Esophagus muscularis mucosa (tissue), 4 donors: Measurements from ENCODE around the gene GPRIN2. TPM values are rescaled to one million over a fixed set of nuclear protein-coding genes. Genes with fewer than 3 reads are reported as not detected.

ENCODE experiments used
- DNase-seq: peaks from one replicate; pipeline ENCODE4 v3.0.0-alpha.2; 2017; ENCODE audit errors: extremely low spot score
- H3K27ac ChIP-seq, 4 donors: fragments of 200-600 bp; sonication (generic); replicated peaks in 1 of 4; 1 replicate in 3 of 4; 2 replicates in 1 of 4; pipeline ENCODE4 v1.5.1; 2016 to 2019; ENCODE audit warnings: mild to moderate bottlenecking in 1 of 4
- H3K27me3 ChIP-seq, 4 donors: fragments of 200-600 bp; sonication (generic); one replicate each; pipeline versions ENCODE4 v1.5.1 to v1.6.0; 2016 to 2019
- H3K36me3 ChIP-seq, 4 donors: fragments of 200-600 bp; sonication (generic); one replicate each; pipeline ENCODE4 v1.5.1; 2016 to 2019
- H3K4me1 ChIP-seq, 4 donors: fragments of 200-600 bp; sonication (generic); one replicate each; pipeline ENCODE4 v1.5.1; 2016 to 2019
- H3K4me3 ChIP-seq, 4 donors: fragments of 200-600 bp; sonication (generic); 1 replicate in 2 of 4; 2 replicates in 2 of 4; pipeline ENCODE4 v1.5.1; 2016 to 2019; ENCODE audit warnings: mild to moderate bottlenecking in 4 of 4, moderate library complexity in 1 of 4
- H3K9me3 ChIP-seq, 4 donors: fragments of 200-600 bp; sonication (generic); 1 replicate in 3 of 4; 2 replicates in 1 of 4; pipeline ENCODE4 v1.5.1; 2016 to 2019
- CTCF ChIP-seq, 3 experiments: fragments of 200-600 bp in 2 of 3; fragments of 450-650 bp in 1 of 3; sonication (generic) in 2 of 3; IDR thresholded peaks; one replicate each; pipeline ENCODE4 v1.5.1; 2017 to 2019; ENCODE audit warnings: antibody characterized with exemption in 3 of 3, mild to moderate bottlenecking in 2 of 3, moderate library complexity in 1 of 3
- EP300 ChIP-seq: sonication (generic); formaldehyde crosslinking; IDR thresholded peaks from one replicate; pipeline ENCODE4 v1.6.1; 2017; ENCODE audit warnings: antibody characterized with exemption
- POLR2A ChIP-seq: fragments of 450-650 bp; IDR thresholded peaks from one replicate; pipeline ENCODE4 v1.6.1; 2017; ENCODE audit warnings: antibody characterized with exemption, moderate library complexity, mild to moderate bottlenecking, low read depth
- POLR2AphosphoS5 ChIP-seq, 2 donors: sonication (generic); formaldehyde crosslinking; IDR thresholded peaks; one replicate each; pipeline ENCODE4 v1.6.1; 2017; ENCODE audit warnings: antibody characterized with exemption in 2 of 2
- WGBS: methylation state at CpG from one replicate; pipeline ENCODE4 v1.1.5; 2018; 5-methylcytosine and 5-hydroxymethylcytosine counted together
- intact Hi-C: fragments of 100-400 bp; cut with DNase I; formaldehyde crosslinking; loops from one replicate; pipeline ENCODE4 v1.15.1; 2023
- total RNA-seq, 4 donors: library from RNA; depleted of rRNA; stranded (reverse); fragments of >200 nt; gene quantifications; one replicate each; pipeline versions ENCODE4 v1.1.0 to v1.2.1, GENCODE V29; 2016

GPRIN2 gene
- total RNA-seq, 4 donors from 2014 or later: 1.3 to 2.2 TPM; not detected in 2

- no peaks in the 10 kb centered on the region for H3K9me3 ChIP-seq
- TF ChIP-seq CTCF (IDR thresholded peaks at IDR 0.05) (no peak), EP300 (no peak), POLR2A (no peak), POLR2AphosphoS5 (IDR thresholded peaks at IDR 0.05) (no peak)
- peaks cover 0 to 24% (median 0%) of the 10 kb centered on the region in 4 donors for H3K27me3 ChIP-seq
- H3K27ac ChIP-seq: no peak overlapping the region
- intact Hi-C loops: no loop called here
- H3K36me3 ChIP-seq: no peaks in the 10 kb centered on the region
- no peak for DNase-seq
- H3K4me1 ChIP-seq: peaks cover 0 to 11% (median 8%) of the 10 kb centered on the region in 4 donors
- no peak overlapping the region for H3K4me3 ChIP-seq
- 74% methylated on average over 7 of the region's 7 CpGs for WGBS
Observed at GRCh38 chr10:46548498-46549090, 7.9 kb downstream of the GPRIN2 start.

DNA sequence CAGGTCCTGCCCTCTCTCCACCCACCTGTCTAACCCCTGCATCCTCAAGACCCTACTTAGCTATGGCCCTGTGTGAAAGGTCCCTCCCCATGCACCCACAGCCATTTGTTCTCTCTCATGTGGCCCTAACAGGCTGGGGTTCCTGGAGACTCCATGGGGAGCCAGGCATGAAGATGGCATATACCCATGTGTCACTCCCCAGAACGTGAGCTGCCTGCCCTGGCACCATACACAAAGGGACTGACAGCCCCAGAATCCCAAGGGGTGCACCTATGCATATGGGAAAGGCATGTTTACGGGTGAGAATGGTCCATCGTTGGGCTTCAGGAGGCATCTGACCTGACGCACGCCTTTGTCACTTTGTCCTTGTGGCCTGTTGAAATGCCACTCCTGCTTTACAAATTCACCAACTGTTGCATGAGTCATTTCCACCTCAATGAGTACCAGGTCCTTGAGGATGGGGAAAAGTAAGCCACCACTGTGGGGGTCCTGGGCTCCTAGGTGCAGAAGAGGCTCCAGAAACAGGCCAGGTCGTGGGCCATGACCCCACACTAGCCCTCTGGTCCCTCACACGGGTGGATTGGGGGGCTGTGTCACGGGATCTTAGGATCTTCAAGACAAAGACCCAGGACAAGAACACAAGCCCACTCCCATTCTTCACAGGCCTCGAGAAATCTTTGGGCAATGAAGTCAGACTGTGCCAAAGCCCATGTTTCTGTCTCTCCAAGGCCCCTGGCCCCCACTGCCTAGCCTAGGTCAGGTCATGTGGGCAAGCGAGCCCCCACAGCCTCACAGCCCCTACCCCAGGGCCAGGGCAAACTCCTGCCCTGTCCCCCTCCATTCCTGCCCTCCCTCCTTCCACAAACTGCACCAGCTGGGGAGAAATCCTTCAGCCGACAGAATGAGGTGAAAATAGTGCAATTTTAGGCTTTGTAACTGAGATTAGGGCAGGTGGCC is 8.6 kb downstream of the GPRIN2 start:
- Histone ChIP-seq H3K36me3 (no peaks in the 10 kb centered on the region), H3K9me3 (no peaks in the 10 kb centered on the region), H3K27ac (no peak overlapping the region), H3K4me3 (no peak overlapping the region), H3K27me3 (peaks cover 0 to 17% (median 0%) of the 10 kb centered on the region in 4 donors), H3K4me1 (peaks cover 0 to 11% (median 8%) of the 10 kb centered on the region in 4 donors)
- no peak for DNase-seq
- WGBS: 87% methylated on average over 11 of the region's 11 CpGs
- no peak for TF ChIP-seq CTCF (IDR thresholded peaks at IDR 0.05)
- TF ChIP-seq POLR2A: no peak
- TF ChIP-seq EP300: no peak
- TF ChIP-seq POLR2AphosphoS5 (IDR thresholded peaks at IDR 0.05): no peak
- intact Hi-C loops: no loop called here

DNA sequence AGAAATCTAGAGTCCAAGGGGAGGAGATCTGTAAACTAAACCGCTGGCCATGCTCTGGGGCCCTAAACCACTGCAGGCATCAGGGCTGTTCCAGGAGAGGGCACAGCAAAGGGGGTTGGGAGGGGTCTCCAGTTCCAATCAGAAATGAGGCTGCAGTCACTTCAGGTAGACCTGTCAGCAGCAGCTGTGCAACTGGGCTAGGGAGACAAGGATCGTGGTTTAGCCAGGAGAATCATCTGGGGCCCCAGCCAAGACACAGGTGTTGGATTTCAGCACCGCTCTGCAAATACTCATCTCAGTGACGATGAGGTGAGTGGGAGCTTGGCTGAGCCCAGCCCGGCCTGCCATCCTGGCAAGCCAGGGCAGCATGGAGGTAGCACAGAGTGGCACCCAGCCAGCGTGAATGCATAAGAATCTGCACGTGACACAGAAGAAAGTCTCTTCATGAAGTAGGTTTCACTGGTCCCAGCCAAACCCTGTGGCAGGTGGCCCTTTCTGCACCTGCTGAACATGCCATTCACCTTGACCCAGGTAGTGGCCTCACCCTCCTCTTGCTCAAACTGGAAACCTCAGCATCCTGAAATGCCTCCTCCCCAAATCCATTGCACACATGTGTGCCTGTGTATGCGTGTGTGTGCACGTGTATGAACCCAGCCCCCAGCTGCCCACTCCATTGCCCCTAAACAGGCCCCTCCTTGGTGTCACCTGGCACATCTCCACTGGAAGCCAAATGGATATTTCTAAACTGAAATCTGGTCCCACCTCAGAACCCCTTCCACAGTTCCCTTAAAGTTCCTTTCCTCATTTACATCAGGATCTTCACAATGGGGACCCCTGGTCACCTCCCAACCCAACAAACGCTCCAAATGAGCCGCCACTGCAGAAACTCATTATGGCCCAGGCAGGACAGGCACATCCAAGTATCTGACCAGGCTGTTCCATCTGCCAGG is 9.6 kb downstream of the GPRIN2 start:
- peaks cover 0 to 12% (median 8%) of the 10 kb centered on the region in 4 donors for H3K4me1 ChIP-seq
- H3K27me3 ChIP-seq: peaks cover 0 to 8% (median 0%) of the 10 kb centered on the region in 4 donors
- H3K9me3 ChIP-seq: no peaks in the 10 kb centered on the region
- no peak overlapping the region for H3K27ac ChIP-seq
- intact Hi-C loops: no loop called here
- H3K36me3 ChIP-seq: no peaks in the 10 kb centered on the region
- H3K4me3 ChIP-seq: no peak overlapping the region
- WGBS: 85% methylated on average over 11 of the region's 11 CpGs
- no peak for DNase-seq
- TF ChIP-seq EP300 (no peak), POLR2AphosphoS5 (IDR thresholded peaks at IDR 0.05) (no peak), CTCF (IDR thresholded peaks at IDR 0.05) (no peak), POLR2A (no peak)

DNA sequence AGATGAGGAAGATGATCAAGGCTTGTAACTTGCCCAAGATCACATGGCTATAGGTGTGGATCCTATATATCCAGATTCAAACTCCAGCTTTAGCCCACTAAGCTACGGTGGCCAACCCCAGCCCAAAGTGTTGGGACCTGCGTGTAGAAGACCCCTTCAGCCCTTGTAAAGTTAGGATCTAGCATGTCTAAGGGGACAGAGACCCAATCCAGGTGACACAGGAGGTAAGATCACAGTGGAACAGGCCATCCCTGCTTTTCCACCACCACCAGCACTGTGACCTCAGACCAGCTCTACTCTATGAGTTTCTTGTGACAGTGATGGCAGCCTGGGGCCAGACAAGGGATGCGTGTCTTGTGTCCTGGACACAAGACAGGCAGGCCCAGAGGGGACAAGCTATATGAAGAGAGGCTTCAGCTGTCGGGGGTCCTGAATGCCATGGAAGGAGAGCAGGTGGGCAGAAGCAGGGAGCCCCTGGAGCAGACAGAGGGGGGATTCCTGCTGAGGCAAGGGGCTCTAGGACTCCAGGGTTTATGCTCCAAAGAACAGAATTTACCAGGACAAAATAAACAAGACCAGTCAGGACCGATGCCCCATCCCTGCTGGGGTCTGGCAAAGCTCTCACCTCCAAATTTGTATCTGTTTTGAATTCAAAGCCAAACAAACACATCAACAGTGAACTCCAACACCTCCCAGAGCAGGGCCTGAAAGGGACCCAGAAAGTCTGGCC is 10.4 kb downstream of the GPRIN2 start:
- no peak for DNase-seq

More for the DNA sequence above, 10.4 kb downstream of the GPRIN2 start:
- Histone ChIP-seq H3K4me3 (no peak overlapping the region), H3K27ac (no peak overlapping the region), H3K27me3 (peaks cover 0 to 12% (median 0%) of the 10 kb centered on the region in 4 donors), H3K4me1 (peaks cover 5 to 21% (median 14%) of the 10 kb centered on the region in 4 donors), H3K9me3 (no peaks in the 10 kb centered on the region), H3K36me3 (no peaks in the 10 kb centered on the region)
- intact Hi-C loops: no loop called here
- TF ChIP-seq POLR2AphosphoS5 (IDR thresholded peaks at IDR 0.05) (no peak), EP300 (no peak), POLR2A (no peak), CTCF (IDR thresholded peaks at IDR 0.05) (no peak)
- 93% methylated on average over 5 of the region's 5 CpGs for WGBS
